ENCODE measurements around the gene SULT1C2. TPM values are rescaled to one million over a fixed set of nuclear protein-coding genes. Genes with fewer than 3 reads are reported as not detected.

SULT1C2 gene
- total and polyA plus RNA-seq, 2 of the 8 experiments (the other 6 are each of a cell fraction or from before 2014, with no cell fraction given), result 2.2 to 2.8 TPM

GRCh38 chr2:108349571-108349928 is 60.9 kb downstream of the SULT1C2 start:
- ChIA-PET CTCF (ENCODE audit: partially characterized antibody) (interaction anchor here (0.7 kb wide), 2 partner anchors 287 kb away, joined by 3 read pairs; no protein-coding TSS in a partner anchor), POLR2A (ENCODE audit: partially characterized antibody) (no interaction called here)
- H2BK12ac ChIP-seq (ENCODE audit: low read depth, low read length), result no peak overlapping the region
- no peak overlapping the region for H3K23ac ChIP-seq (ENCODE audit: insufficient read length)
- no peak overlapping the region for H3K18ac ChIP-seq (ENCODE audit: extremely low read depth, low read length)
- H3K79me1 ChIP-seq (ENCODE audit: low read depth, low read length), result no peaks in the 10 kb centered on the region
- H4K91ac ChIP-seq (replicated peaks; ENCODE audit: insufficient read length, low read length), result no peak overlapping the region
- no peaks in the 10 kb centered on the region for H3K27me3 ChIP-seq (replicated peaks in 1 of 4; ENCODE audit: control insufficient read depth in 3 of 4, extremely low read depth in 1 of 4, insufficient read depth in 3 of 4, low read length in 3 of 4)
- no peaks in the 10 kb centered on the region for H3K9me3 ChIP-seq (ENCODE audit: insufficient read depth in 2 of 2, low read depth in 1 of 2, low read length in 1 of 2)
- no peak overlapping the region for H3K14ac ChIP-seq (ENCODE audit: insufficient read length)
- H3K79me2 ChIP-seq (ENCODE audit: control insufficient read depth in 1 of 2, insufficient read depth in 2 of 2, low read length in 2 of 2), result no peaks in the 10 kb centered on the region
- H2BK20ac ChIP-seq (ENCODE audit: low read length), result no peak overlapping the region
- no peak overlapping the region for H3K4me2 ChIP-seq (ENCODE audit: insufficient read depth in 1 of 2, low read depth in 2 of 2, low read length in 2 of 2)
- TF ChIP-seq RFX5 (IDR thresholded peaks at IDR 0.05; ENCODE audit: borderline replicate concordance, low read depth, low read length) (no peak), SAP30 (IDR thresholded peaks at IDR 0.05; ENCODE audit: insufficient read depth, insufficient replicate concordance, low read length) (no peak), KDM5A (IDR thresholded peaks at IDR 0.05; ENCODE audit: low read length) (no peak), ZNF274 (IDR thresholded peaks at IDR 0.05; ENCODE audit: borderline replicate concordance, extremely low read depth, low read length) (no peak), FOSL1 (IDR thresholded peaks at IDR 0.05; ENCODE audit: insufficient read depth, low read depth, low read length) (no peak), SRF (IDR thresholded peaks at IDR 0.05; ENCODE audit: low read depth, low read length) (no peak), RBBP5 (IDR thresholded peaks at IDR 0.05; ENCODE audit: borderline replicate concordance, low read depth, low read length) (no peak), POLR2A (IDR thresholded peaks at IDR 0.05; ENCODE audit: control extremely low read depth in 1 of 2, low read depth in 2 of 2, low read length in 2 of 2) (no peak), PHF8 (conservative IDR thresholded peaks at IDR 0.05; ENCODE audit: low read depth, low read length) (no peak), TBP (IDR thresholded peaks at IDR 0.05; ENCODE audit: low read depth, low read length) (no peak), KDM1A (IDR thresholded peaks at IDR 0.05; ENCODE audit: borderline replicate concordance, low read length) (no peak), JUND (IDR thresholded peaks at IDR 0.05; ENCODE audit: low read length) (no peak), HDAC6 (IDR thresholded peaks at IDR 0.05; ENCODE audit: low read depth, low read length) (no peak), CBX8 (IDR thresholded peaks at IDR 0.05; ENCODE audit: borderline replicate concordance, low read depth, low read length) (no peak)
- DNase-seq (ENCODE audit: low read depth in 1 of 2, low spot score in 2 of 2) (no peak), FAIRE-seq (no peak)
- no peak overlapping the region for H4K5ac ChIP-seq (ENCODE audit: insufficient read length, low read depth, low read length)
- H4K20me1 ChIP-seq (replicated peaks in 1 of 2; ENCODE audit: control insufficient read depth in 1 of 2, insufficient read depth in 2 of 2, low read length in 2 of 2), result no peaks in the 10 kb centered on the region
- no peak overlapping the region for H2AK5ac ChIP-seq (ENCODE audit: low read depth, low read length)
- no peak overlapping the region for H3K4me3 ChIP-seq (ENCODE audit: extremely low read depth in 1 of 4, insufficient read depth in 2 of 4, low read depth in 3 of 4, low read length in 4 of 4)
- H3K4ac ChIP-seq (replicated peaks; ENCODE audit: insufficient read length, low read depth, low read length), result no peak overlapping the region
- H3K36me3 ChIP-seq (ENCODE audit: control insufficient read depth in 2 of 4, insufficient read depth in 4 of 4, low read length in 3 of 4), result no peaks in the 10 kb centered on the region
- no peaks in the 10 kb centered on the region for H3K23me2 ChIP-seq (ENCODE audit: low read depth, low read length)
- no peak overlapping the region for H4K8ac ChIP-seq (ENCODE audit: extremely low read depth, insufficient read depth, low read length)
- H3K56ac ChIP-seq (replicated peaks; ENCODE audit: insufficient read length, low read depth, low read length), result no peak overlapping the region
- H3K4me1 ChIP-seq (replicated peaks in 1 of 4; ENCODE audit: control insufficient read depth in 3 of 4, insufficient read depth in 4 of 4, low read length in 3 of 4), result peaks cover 0 to 2% (median 0%) of the 10 kb centered on the region in 4 experiments; a peak in 2 of 7 replicates
- 91% methylated on average over 2 of the region's 2 CpGs; no CpG with 5 or more reads in 1 of the 2 experiments for WGBS, 2 experiments (ENCODE audit: extremely low coverage in 1 of 2, insufficient coverage in 1 of 2, insufficient read length in 1 of 2, insufficient replicate concordance in 2 of 2, low coverage in 1 of 2, low lambda C conversion rate in 2 of 2, missing lambda C conversion rate in 1 of 2)
- no peak overlapping the region for H3K27ac ChIP-seq (ENCODE audit: low read depth, low read length)
- H2BK120ac ChIP-seq (replicated peaks; ENCODE audit: low read depth, low read length), result no peak overlapping the region
- H2AFZ ChIP-seq (ENCODE audit: low read length), result 0 out of 2 replicates have a peak overlapping the region, but pooled peaks have one; percentile 83
- no peak overlapping the region for H2BK15ac ChIP-seq (ENCODE audit: low read length)
- no peak overlapping the region for H2BK5ac ChIP-seq (ENCODE audit: low read depth, low read length)
- no peak overlapping the region for H3K9ac ChIP-seq (replicated peaks in 1 of 4; ENCODE audit: extremely low read depth in 1 of 4, low read depth in 3 of 4, low read length in 3 of 4)

Data from H1 (cell line).